ENCODE measurements around the gene SLC25A26.

Gene SLC25A26

DNA sequence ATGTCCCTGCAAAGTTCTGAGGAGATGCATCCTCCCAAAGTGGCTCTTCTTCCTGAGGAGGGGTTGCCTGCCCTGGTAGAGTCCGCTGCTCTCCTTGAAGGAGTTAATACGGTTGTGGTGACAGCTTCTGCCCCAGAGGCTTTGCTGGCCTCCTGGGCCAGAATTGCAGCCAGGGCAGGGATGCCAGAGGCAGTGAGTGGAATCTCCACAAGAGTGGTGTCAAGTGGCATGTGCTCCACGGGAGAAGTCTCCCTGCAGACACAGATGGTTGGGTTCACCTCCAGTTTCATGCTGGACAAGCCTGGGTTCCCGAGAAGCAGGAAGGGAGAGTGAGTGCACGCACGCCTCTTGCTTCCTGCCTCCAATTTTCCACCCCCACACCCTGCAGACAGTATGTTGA, 105.5 kb downstream of the SLC25A26 start:
- DNase-seq (ENCODE audit: low spot score) = no peak

- no peak for DNase-seq (ENCODE audit: low spot score)
These were observed 114.9 kb downstream of the SLC25A26 start for GRCh38 chr3:66335671-66336070.

DNA sequence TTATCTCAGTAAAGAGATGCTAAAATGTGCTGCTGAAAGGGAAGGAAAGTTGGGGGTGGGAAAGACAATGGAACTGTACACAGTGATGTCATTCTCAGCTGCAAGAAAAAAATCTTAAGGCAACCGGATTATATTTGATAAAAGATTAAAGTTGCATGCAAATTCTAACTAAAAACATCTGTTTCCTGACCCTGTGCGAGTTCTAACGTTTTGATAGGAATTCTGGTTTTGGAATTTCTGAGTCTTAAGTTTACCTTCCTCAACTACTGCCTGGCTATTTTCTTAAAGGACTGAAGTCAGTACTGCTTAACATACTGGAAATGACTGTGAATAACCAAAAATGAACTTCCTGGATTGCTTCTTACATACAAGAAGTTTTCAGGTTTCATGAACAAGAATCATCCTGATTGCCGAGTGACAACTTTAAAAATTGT, 115.5 kb downstream of the SLC25A26 start:
- DNase-seq (ENCODE audit: low spot score) = no peak

- DNase-seq (ENCODE audit: low spot score) = no peak
These were observed 118.1 kb downstream of the SLC25A26 start for GRCh38 chr3:66338927-66339326.

DNA sequence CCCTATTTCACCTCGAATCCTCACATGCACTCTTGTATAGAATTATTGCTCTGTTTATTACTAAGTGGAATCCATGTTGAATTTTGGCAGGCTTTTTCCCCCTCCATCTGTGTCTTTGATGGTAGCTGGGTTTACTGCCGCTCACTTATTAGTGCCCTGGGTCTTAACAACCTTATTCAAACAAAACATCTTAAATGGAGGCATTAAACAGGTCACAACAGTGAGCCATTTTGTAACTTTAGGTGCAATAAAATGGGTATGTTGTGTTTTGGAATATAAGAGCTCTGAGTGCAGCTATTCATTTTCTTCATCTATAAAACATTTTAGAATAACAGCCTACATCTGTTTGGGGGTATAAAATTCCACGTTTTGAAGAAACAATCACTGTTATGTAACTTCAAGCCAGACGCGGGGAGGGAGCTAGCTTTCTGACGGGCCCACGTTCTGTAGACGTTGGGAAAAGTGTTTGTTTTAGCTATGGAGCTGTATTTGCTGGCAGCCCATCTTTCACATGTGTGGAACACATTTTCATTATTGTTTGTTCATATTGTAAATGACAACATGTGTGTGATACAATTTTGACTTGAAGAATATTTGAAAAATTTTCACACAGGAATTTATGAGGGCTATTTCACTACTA, 122.0 kb downstream of the SLC25A26 start:
- DNase-seq (ENCODE audit: low spot score) = no peak

GRCh38 chr3:66344391-66344811, 123.6 kb downstream of the SLC25A26 start:
- no peak for DNase-seq (ENCODE audit: low spot score)

DNA sequence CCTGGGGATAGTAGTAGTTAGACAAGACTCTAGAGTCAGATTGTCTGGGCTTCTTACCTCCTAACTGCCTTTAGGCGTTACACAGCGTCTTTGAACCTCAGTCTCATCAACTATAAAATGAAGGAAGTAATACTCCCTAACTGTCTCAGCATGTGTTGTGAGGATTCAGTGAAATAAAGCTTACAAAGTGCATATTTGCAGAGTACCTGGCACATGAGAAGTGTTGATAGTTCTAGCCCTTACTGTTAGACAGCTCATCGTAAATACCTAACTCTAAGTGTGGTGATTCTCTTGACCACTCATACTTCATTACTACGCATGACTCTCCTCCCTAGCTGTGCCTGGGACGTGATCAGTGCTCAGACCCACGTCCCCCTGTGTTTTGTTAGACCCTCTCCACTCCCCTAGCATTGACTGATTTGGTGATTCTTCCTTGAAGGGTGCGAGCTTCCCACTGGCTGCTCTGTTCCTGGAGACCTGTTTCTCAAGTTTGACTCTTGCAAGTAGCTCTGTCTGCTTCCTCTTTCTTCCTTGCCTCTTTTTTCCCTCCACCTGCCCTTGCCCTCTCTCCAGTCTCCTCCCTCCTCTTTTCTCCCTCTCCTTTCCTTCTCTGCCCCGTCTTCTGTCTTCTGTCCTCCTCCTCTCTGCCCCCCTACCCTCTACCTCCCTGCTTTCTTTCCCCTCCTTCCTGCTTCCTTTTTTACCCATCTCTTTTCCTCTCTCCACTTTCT, 124.2 kb downstream of the SLC25A26 start:
- no peak for DNase-seq (ENCODE audit: low spot score)

DNA sequence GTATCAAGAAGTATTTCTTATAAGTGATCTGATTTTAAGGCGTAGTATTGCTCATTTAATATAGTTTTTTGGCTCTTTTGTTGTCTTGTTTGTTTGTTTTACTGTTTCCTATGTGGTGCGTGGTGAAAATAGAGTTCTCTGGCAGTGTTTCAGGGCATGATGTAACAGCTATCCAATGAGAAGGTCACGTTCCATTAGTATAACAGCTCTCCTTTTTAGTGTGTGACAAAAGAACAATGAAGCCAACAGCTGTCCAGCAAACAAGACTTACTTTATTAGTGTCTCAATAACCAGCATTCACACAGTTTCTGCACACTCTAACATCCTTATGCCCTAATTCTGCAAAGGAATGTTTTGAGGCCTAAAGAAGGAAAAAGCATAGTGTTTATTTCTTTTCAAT, 127.9 kb downstream of the SLC25A26 start:
- DNase-seq (ENCODE audit: low spot score) = no peak

DNA sequence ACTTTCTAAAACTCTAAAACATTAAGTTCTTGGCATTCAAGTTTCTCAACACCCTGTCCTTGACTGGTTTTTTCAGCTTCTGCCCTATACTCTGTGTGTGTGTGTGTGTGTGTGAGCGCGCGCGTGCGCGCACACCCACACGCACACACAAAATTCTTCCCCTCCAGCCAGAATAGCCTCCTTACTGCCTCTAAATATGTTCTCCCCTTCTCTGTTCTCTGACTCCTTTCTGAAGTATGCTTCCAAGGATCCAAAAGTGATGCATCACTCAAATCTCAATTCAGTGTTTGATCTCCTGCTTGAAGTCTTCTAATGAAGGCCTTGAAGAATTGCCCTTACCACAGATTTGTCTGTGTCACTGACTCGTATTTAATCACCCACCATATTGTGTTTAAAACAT, 129.8 kb downstream of the SLC25A26 start:
- no peak for DNase-seq (ENCODE audit: low spot score)

DNA sequence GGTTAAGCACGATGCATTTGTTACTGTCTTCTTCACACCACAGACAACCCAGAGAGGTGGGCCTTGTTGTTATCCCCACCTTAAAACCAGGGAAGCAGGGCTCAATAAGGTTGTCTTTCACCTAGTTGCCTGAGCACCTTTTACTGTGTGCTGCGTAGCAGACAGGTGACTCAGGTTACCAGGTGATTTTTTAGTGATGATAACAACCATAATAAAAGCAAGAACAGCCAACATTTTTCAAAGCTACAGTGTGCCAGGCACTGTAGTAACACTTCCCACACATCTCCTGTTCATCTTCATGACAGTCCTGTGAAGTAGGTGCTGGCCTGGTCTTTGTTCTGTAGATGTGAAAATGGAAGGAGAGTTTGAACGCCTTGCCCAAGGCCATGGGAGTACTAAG, 132.2 kb downstream of the SLC25A26 start:
- DNase-seq (ENCODE audit: low spot score) = no peak

DNA sequence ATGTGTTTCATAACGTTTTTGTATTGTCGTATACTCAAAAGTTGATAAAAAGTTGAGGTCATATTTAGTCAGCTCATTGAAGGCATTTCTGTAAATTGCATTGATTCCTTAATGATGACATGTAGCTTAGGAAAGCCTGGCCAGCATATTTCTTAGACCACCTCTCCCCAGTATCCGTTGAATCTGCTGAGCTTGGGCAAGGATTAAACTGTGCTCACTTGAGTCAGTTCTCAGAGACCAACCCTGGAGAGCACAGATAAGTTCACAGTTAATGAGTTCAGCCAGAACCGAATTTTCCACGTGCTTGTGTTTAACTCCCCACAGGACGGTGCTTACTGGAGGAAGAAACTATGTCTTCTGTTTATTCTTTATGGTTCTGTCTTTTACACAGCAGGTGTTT, 132.7 kb downstream of the SLC25A26 start:
- no peak for DNase-seq (ENCODE audit: low spot score)

- no peak for DNase-seq (ENCODE audit: low spot score)
These were observed 133.2 kb downstream of the SLC25A26 start for GRCh38 chr3:66354001-66354400.

GRCh38 chr3:66355394-66355793, 134.6 kb downstream of the SLC25A26 start:
- no peak for DNase-seq (ENCODE audit: low spot score)

DNA sequence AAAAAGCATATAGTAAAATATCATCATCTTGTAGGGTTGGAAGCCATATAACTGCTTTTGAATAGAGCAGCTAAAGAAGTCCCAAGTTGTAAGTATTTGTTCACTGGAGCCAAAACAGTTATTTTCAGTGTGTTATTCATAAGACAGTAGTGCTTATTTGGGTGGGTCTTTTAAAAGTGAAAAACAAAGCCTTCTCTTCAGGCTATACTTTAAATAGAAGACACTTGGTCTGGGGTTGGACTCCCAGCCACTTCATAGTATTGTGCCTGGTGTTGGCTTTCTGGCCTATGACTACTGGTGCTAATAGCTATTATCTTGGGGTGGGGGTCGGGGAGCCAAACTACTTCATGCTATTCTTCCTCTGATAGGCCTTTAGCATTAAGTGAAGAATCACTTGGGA, 135.2 kb downstream of the SLC25A26 start:
- no peak for DNase-seq (ENCODE audit: low spot score)

GRCh38 chr3:66361356-66361755, 140.6 kb downstream of the SLC25A26 start:
- no peak for DNase-seq (ENCODE audit: low spot score)

- no peak for DNase-seq (ENCODE audit: low spot score)
These were observed 141.7 kb downstream of the SLC25A26 start for GRCh38 chr3:66362541-66362941.

GRCh38 chr3:66363148-66363547, 142.3 kb downstream of the SLC25A26 start:
- DNase-seq (ENCODE audit: low spot score) = no peak

GRCh38 chr3:66365080-66365479, 144.3 kb downstream of the SLC25A26 start:
- no peak for DNase-seq (ENCODE audit: low spot score)

DNA sequence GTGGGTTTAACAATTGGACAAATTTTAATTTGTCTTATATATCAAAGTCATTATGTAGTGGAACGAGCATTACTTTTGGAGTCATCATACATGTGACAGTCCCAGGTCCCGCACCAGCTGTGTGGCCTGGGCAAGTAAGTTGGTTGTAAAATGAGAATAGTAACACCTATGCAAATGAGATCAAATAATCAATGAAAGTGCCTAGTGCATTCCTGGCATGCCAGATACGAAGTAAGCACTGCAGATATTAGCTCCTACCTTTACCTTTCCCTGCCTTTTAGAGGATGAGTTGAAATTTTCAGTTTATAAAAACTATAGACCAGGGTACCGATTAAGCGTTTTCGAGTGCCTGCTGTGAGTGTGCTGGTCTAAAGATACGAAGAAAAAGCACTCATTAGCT, 145.9 kb downstream of the SLC25A26 start:
- DNase-seq (ENCODE audit: low spot score) = no peak

GRCh38 chr3:66367979-66368378, 147.2 kb downstream of the SLC25A26 start:
- DNase-seq (ENCODE audit: low spot score) = no peak

GRCh38 chr3:66370179-66370578, 149.4 kb downstream of the SLC25A26 start:
- no peak for DNase-seq (ENCODE audit: low spot score)

DNA sequence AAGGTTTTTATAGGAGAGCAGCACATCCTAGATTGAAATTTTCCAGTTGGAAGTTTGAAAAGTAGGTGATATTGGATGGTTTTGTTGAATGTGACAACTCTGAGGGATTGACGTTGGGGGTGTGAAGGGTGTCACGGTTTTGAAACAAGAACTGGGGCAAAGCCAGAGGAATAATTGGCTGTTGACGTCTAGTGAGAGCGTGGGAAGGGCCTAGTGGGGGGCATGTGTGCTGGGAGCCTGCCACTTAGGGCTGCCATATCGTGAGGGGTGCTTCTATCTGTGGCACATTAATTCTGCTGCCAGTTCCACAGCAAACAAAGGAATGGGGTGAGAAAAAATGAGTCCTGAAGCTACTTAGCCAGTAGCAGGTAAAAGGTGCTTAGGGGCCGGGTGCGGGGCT, 150.6 kb downstream of the SLC25A26 start:
- no peak for DNase-seq (ENCODE audit: low spot score)

DNA sequence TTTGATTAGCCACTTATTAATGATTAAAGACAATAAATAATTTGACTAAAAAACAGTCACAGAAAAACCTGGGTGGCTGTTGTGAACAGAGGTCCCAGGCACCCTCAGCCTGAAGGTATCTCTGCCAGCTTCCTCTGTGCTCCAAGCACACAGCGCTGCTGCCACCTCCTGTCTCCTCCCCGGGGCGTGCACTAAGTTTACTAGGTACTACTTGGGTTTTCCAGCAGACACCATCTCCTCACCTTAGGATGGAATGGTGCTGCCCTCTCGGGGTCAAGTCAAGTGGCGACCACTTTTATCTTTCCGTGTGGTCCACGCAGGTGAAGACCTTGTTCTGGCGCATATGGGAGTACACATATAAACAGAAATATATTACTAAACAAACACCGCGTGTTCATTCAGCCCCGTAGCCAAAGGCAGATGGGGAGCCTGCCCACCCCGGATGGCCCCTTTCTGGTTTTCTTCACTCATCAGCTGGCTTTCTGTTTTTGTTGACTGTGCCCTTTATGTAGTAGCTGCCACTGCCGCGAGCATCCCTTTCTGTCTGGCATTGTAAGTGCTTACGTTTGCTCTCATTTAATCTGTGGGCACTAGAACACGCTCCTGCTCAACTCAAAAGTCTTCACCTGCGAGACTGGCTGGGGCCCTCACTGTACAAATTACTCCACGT, 152.0 kb downstream of the SLC25A26 start:
- no peak for DNase-seq (ENCODE audit: low spot score)
